GM13977 (cell line): ENCODE results near the gene IL5RA.
A peak's percentile ranks its signal among the peaks of the same experiment; 100 is the strongest.

Experiments
- DNase-seq: peaks from one replicate; pipeline ENCODE4 v3.0.0; 2012; ENCODE audit warnings: low spot score
- in situ Hi-C: fragments of 300-500 bp; cut with MboI; formaldehyde crosslinking; loops from one replicate; pipeline ENCODE4 v1.12.0; 2022; ENCODE audit warnings: low sequenced_read_pairs, low pct_unique_long_range_greater_than_20kb, mixed read lengths, inconsistent platforms; ENCODE audit not compliant: unreplicated experiment
- TF ChIP-seq, protein P1 (sequence below): IDR thresholded peaks from 2 replicates; pipeline ENCODE4 v1.5.1; 2012; ENCODE audit warnings: mild to moderate bottlenecking, control low read depth; ENCODE audit not compliant: insufficient read depth; ENCODE audit errors: extremely low read depth, missing control alignments

The IL5RA gene

DNA sequence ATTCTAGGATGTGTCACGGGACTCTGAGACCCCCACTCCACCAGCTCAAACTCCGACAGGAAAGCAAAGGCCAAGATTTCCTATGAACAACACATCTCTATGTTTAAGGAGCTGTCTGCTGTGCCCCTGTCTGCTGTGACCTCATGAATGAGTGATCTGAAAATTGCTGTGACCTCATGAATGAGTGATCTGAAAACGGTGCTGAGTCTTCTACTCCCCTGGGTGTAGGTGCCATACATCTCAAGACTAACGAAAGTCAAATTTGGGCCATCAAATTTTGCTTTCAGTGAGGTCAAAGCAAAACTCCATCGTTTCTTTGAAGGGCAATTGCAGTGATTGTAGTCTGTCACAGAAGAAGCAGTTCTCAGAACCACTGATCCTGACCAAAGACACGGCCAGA is 24.4 kb downstream of the IL5RA start:
- TF ChIP-seq, protein P1, sequence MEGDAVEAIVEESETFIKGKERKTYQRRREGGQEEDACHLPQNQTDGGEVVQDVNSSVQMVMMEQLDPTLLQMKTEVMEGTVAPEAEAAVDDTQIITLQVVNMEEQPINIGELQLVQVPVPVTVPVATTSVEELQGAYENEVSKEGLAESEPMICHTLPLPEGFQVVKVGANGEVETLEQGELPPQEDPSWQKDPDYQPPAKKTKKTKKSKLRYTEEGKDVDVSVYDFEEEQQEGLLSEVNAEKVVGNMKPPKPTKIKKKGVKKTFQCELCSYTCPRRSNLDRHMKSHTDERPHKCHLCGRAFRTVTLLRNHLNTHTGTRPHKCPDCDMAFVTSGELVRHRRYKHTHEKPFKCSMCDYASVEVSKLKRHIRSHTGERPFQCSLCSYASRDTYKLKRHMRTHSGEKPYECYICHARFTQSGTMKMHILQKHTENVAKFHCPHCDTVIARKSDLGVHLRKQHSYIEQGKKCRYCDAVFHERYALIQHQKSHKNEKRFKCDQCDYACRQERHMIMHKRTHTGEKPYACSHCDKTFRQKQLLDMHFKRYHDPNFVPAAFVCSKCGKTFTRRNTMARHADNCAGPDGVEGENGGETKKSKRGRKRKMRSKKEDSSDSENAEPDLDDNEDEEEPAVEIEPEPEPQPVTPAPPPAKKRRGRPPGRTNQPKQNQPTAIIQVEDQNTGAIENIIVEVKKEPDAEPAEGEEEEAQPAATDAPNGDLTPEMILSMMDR: no peak
- no peak for DNase-seq
- in situ Hi-C loops: no loop called here

DNA sequence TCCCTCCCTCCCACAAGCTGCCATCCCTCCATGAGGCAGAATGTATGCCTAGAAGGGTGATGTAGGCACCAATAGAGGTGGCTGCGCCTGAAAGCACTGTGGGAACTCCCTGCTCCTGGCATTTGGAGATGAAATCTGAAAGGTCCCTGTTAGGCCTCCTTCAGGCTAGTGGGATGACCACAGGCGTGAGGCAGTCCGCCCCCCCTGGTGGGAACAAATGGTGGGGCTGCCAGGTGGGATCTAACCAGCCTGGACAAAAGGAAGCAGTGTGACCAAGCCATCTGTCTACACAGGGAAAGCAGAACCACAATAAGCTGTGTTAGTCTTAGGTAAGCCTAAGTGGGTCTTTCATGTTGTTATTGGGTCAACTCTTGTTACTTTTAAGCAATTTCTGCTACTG is 25.3 kb downstream of the IL5RA start:
- no peak for DNase-seq
- TF ChIP-seq, protein P1: no peak
- in situ Hi-C loops: no loop called here

GRCh38 chr3:3082234-3082924 is 27.8 kb downstream of the IL5RA start:
- in situ Hi-C loops: no loop called here
- TF ChIP-seq, protein P1: no peak
- DNase-seq: peak; percentile 16

- no peak for DNase-seq
- TF ChIP-seq, protein P1: no peak
- in situ Hi-C loops: no loop called here
Observed at GRCh38 chr3:3081381-3082233, 28.6 kb downstream of the IL5RA start.

- in situ Hi-C loops: no loop called here
- TF ChIP-seq, protein P1: no peak
- DNase-seq: no peak
Observed at GRCh38 chr3:3080309-3080708, 29.9 kb downstream of the IL5RA start.

GRCh38 chr3:3074551-3075257 is 35.5 kb downstream of the IL5RA start:
- in situ Hi-C loops: no loop called here
- TF ChIP-seq, protein P1: no peak
- peak; percentile 25 for DNase-seq
